IgD-negative memory B cell (primary cell): ENCODE results near the gene MOCS2. TPM values are rescaled to one million over a fixed set of nuclear protein-coding genes. Genes with fewer than 3 reads are reported as not detected.
"Not testable (repeated sequence)": the region's sequence is repeated elsewhere in the genome, so short reads cannot be mapped to it uniquely, and the experiment has no call there.

ENCODE experiments used
- H3K27ac Mint-ChIP-seq, 3 donors: one replicate each; pipeline ENCODE4 v1.8.0; 2020 to 2022; ENCODE audit warnings: mild to moderate bottlenecking in 3 of 3, mixed read lengths in 3 of 3, moderate library complexity in 1 of 3
- H3K27me3 Mint-ChIP-seq: one replicate; pipeline ENCODE4 v1.8.0; 2021; ENCODE audit warnings: mixed read lengths
- H3K36me3 Mint-ChIP-seq: one replicate; pipeline ENCODE4 v1.8.0; 2020; ENCODE audit warnings: mild to moderate bottlenecking, mixed read lengths
- H3K4me1 Mint-ChIP-seq, 3 donors: one replicate each; pipeline ENCODE4 v1.8.0; 2020 to 2022; ENCODE audit warnings: mixed read lengths in 3 of 3, mild to moderate bottlenecking in 1 of 3
- H3K4me3 Mint-ChIP-seq, 4 donors: one replicate each; pipeline ENCODE4 v1.8.0; 2020 to 2022; ENCODE audit warnings: mild to moderate bottlenecking in 4 of 4, mixed read lengths in 4 of 4, moderate library complexity in 3 of 4
- H3K9me3 Mint-ChIP-seq, 3 donors: one replicate each; pipeline ENCODE4 v1.8.0; 2020 to 2021; ENCODE audit warnings: mixed read lengths in 3 of 3, mild to moderate bottlenecking in 1 of 3
- polyA plus RNA-seq: library from polyadenylated mRNA; unstranded; fragments of 300-500 nt; fragmentation: Illumina TruSeq; gene quantifications from one replicate; pipeline ENCODE4 v1.2.3, GENCODE V29; 2021

The MOCS2 gene
- polyA plus RNA-seq: 34.0 TPM

GRCh38 chr5:53109443-53110127 lies at the start of gene MOCS2:
Gene MOCS2 (minus strand): TSS chr5:53109757. CDS start chr5:53107174, 2,583 bp downstream.
- no peaks in the 10 kb centered on the region for H3K9me3 Mint-ChIP-seq
- peak within 1 kb of the TSS; percentile 73 to 91 (median 75) for H3K27ac Mint-ChIP-seq
- H3K4me1 Mint-ChIP-seq: peaks cover 12 to 41% (median 17%) of the 10 kb centered on the region in 3 donors
- peak within 1 kb of the TSS; percentile 94 to 99 (median 98) for H3K4me3 Mint-ChIP-seq
- H3K27me3 Mint-ChIP-seq: no peaks in the 10 kb centered on the region
- H3K36me3 Mint-ChIP-seq: peaks cover 2% of the 10 kb centered on the region

DNA sequence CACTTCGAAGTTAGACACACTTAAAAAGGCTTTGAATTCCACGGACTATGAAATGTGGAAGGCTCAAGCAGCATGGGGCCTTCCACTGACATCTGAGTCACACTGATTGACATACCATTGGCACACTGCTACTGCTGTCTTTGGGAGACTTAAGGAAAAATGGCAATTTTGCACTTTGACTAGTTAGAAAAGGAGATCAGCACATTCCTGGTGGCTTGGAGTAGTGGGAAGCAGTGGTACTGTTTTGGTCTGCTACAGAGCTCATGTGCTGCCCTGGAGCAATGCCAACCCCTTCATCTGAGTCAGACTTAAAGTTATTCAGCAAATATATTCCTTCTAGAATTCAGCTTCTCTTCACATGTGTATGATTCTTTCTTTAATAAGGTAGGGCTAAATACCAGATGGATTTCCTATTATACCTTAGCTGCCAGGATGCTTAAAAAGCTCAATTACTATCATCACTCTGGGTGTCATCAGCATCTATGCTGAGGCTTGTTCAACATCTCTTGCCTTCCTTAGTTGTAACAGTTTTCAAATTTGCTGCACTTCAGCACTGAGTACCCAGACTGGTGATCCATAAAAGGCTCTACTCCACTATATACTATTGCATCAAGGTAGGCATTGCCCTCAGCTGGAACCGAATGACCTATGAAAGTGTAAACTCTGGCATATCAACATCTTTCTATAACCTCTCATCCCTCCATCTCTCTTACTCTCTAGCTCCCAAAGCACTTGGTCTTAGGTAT lies 42.3 kb upstream of the MOCS2 start:
- no peaks in the 10 kb centered on the region for H3K36me3 Mint-ChIP-seq
- no peak overlapping the region for H3K4me3 Mint-ChIP-seq
- no peaks in the 10 kb centered on the region for H3K4me1 Mint-ChIP-seq
- H3K27ac Mint-ChIP-seq: no peak overlapping the region
- peaks cover 1% of the 10 kb centered on the region for H3K27me3 Mint-ChIP-seq
- peaks cover 0 to 2% (median 1%) of the 10 kb centered on the region in 3 donors for H3K9me3 Mint-ChIP-seq

GRCh38 chr5:53133020-53133419 lies 23.5 kb upstream of the MOCS2 start:
- Mint-ChIP-seq H3K27me3 (peaks cover 2% of the 10 kb centered on the region), H3K9me3 (peaks cover 0 to 4% (median 0%) of the 10 kb centered on the region in 3 donors), H3K4me3 (no peak overlapping the region), H3K36me3 (peaks cover 2% of the 10 kb centered on the region), H3K4me1 (no peaks in the 10 kb centered on the region), H3K27ac (no peak overlapping the region)

DNA sequence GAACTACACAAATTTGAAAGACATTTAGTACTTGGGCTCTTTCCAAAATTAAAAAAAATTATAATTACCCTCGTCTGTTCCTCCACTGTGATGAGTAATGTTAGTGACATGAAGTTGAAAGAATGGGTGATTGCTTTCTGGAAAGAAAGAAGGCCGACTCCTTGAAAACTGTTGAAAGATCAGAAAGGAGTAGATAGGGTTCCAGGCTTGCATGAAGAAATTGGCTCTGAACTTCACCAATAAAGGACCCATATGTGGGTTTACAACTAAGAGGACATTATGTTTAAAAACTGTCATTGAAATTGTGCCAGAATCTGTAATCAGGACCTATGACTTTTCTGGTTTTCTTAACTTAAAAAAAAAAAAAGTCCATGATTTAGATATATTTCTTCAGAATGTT lies 20.7 kb upstream of the MOCS2 start:
- peaks cover 0 to 2% (median 0%) of the 10 kb centered on the region in 3 donors for H3K9me3 Mint-ChIP-seq
- H3K27me3 Mint-ChIP-seq: peaks cover 2% of the 10 kb centered on the region
- H3K4me3 Mint-ChIP-seq: no peak overlapping the region
- no peaks in the 10 kb centered on the region for H3K36me3 Mint-ChIP-seq
- H3K27ac Mint-ChIP-seq: no peak overlapping the region
- no peaks in the 10 kb centered on the region for H3K4me1 Mint-ChIP-seq

DNA sequence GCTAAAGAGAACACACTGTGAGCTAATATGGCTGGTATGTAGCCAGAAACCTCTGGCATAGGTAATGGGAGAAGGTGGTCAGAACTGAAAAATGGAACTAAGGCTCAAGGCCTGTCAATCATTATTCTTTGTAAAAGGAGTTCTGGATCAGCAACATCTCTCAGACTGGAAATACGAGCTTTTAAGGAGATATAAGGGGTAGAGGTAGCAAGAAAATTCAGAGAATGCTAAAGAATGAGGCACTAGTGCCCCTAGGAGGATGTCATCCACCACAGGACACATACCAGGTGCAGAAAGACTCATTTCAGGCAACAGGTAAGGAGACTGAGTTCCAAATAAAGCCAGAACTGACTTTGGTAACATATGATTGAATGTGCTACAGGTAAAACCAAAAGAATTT lies 18.9 kb upstream of the MOCS2 start:
- Mint-ChIP-seq H3K4me3 (no peak overlapping the region), H3K4me1 (no peaks in the 10 kb centered on the region), H3K9me3 (peaks cover 0 to 2% (median 0%) of the 10 kb centered on the region in 3 donors), H3K27ac (no peak overlapping the region), H3K36me3 (no peaks in the 10 kb centered on the region), H3K27me3 (peaks cover 2% of the 10 kb centered on the region)

GRCh38 chr5:53127107-53127506 lies 17.6 kb upstream of the MOCS2 start:
- H3K36me3 Mint-ChIP-seq: no peaks in the 10 kb centered on the region
- peaks cover 2% of the 10 kb centered on the region for H3K27me3 Mint-ChIP-seq
- no peaks in the 10 kb centered on the region for H3K4me1 Mint-ChIP-seq
- H3K4me3 Mint-ChIP-seq: no peak overlapping the region
- no peak overlapping the region for H3K27ac Mint-ChIP-seq
- peaks cover 0 to 2% (median 0%) of the 10 kb centered on the region in 3 donors for H3K9me3 Mint-ChIP-seq

- Mint-ChIP-seq H3K9me3 (no peaks in the 10 kb centered on the region), H3K27ac (peak overlapping the region in 1 of 3 donors; percentile 55), H3K27me3 (no peaks in the 10 kb centered on the region), H3K4me3 (no peak overlapping the region), H3K36me3 (no peaks in the 10 kb centered on the region), H3K4me1 (no peaks in the 10 kb centered on the region)
Measured at GRCh38 chr5:53126521-53126920, 17.0 kb upstream of the MOCS2 start.

GRCh38 chr5:53123702-53124101 lies 14.1 kb upstream of the MOCS2 start:
- no peak overlapping the region for H3K4me3 Mint-ChIP-seq
- H3K27me3 Mint-ChIP-seq: no peaks in the 10 kb centered on the region
- no peak overlapping the region for H3K27ac Mint-ChIP-seq
- H3K36me3 Mint-ChIP-seq: no peaks in the 10 kb centered on the region
- H3K4me1 Mint-ChIP-seq: no peaks in the 10 kb centered on the region
- H3K9me3 Mint-ChIP-seq: no peaks in the 10 kb centered on the region

GRCh38 chr5:53120165-53120564 lies 10.6 kb upstream of the MOCS2 start:
- Mint-ChIP-seq H3K27ac (peak overlapping the region in 1 of 3 donors; percentile 52), H3K9me3 (no peaks in the 10 kb centered on the region), H3K27me3 (no peaks in the 10 kb centered on the region), H3K4me1 (no peaks in the 10 kb centered on the region), H3K4me3 (no peak overlapping the region), H3K36me3 (no peaks in the 10 kb centered on the region)

- H3K9me3 Mint-ChIP-seq: no peaks in the 10 kb centered on the region
- no peak overlapping the region for H3K27ac Mint-ChIP-seq
- H3K4me3 Mint-ChIP-seq: no peak overlapping the region
- no peaks in the 10 kb centered on the region for H3K36me3 Mint-ChIP-seq
- no peaks in the 10 kb centered on the region for H3K27me3 Mint-ChIP-seq
- no peaks in the 10 kb centered on the region for H3K4me1 Mint-ChIP-seq
Measured at GRCh38 chr5:53118879-53119278, 9.3 kb upstream of the MOCS2 start.

DNA sequence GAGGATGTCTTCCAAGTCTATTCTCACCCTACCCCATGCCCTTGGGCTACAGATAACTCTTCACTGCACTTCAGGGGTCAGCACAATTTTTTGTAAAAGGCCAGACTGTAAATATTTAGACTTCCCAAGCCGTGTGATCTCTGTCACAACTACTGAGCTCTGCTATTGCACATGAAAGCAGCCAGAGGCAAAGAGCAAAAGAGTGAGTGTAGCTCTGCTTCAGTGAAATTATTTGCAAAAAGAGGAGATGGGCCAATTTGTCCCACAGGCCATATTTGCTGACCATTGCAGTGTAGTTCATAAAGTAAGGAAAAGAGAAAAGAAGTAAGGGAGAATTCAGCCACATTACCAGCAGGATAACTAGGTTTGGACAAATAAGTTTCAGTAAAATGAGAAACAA lies 7.0 kb upstream of the MOCS2 start:
- Mint-ChIP-seq H3K36me3 (no peaks in the 10 kb centered on the region), H3K9me3 (no peaks in the 10 kb centered on the region), H3K4me3 (no peak overlapping the region), H3K27ac (no peak overlapping the region), H3K27me3 (no peaks in the 10 kb centered on the region), H3K4me1 (no peaks in the 10 kb centered on the region)

- no peaks in the 10 kb centered on the region for H3K27me3 Mint-ChIP-seq
- no peaks in the 10 kb centered on the region for H3K9me3 Mint-ChIP-seq
- no peaks in the 10 kb centered on the region for H3K36me3 Mint-ChIP-seq
- no peak overlapping the region for H3K27ac Mint-ChIP-seq
- H3K4me3 Mint-ChIP-seq: no peak overlapping the region
- peaks cover 1 to 8% (median 7%) of the 10 kb centered on the region in 3 donors for H3K4me1 Mint-ChIP-seq
Measured at GRCh38 chr5:53114988-53115387, 5.4 kb upstream of the MOCS2 start.

GRCh38 chr5:53113947-53114346 lies 4.4 kb upstream of the MOCS2 start:
- H3K27me3 Mint-ChIP-seq: no peaks in the 10 kb centered on the region
- no peak overlapping the region for H3K4me3 Mint-ChIP-seq
- H3K9me3 Mint-ChIP-seq: no peaks in the 10 kb centered on the region
- H3K4me1 Mint-ChIP-seq: peaks cover 9% of the 10 kb centered on the region in 3 donors
- no peaks in the 10 kb centered on the region for H3K36me3 Mint-ChIP-seq
- H3K27ac Mint-ChIP-seq: no peak overlapping the region

DNA sequence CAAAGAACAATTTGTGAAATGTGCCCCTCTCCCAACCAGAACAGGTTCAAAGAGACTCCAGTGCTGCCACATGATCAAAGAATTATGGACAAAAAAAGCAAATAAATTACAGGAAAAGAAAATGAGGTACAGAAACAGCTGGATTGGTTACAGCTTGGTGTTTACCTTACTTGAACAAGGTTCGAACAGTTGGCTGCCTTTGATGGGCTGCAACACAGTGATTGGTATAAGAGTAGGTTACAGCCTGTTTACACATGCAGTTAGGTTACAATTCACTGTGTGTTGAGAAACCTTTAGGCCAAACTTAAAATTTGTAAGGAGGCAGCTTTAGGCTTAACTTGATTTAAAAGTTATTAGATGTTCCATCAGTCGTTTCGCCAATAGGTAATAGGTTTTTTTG lies 3.4 kb upstream of the MOCS2 start:
- Mint-ChIP-seq H3K27ac (no peak overlapping the region), H3K27me3 (no peaks in the 10 kb centered on the region), H3K9me3 (no peaks in the 10 kb centered on the region), H3K4me1 (peaks cover 9 to 15% (median 12%) of the 10 kb centered on the region in 3 donors), H3K4me3 (no peak overlapping the region), H3K36me3 (no peaks in the 10 kb centered on the region)

GRCh38 chr5:53112307-53112706 lies 2.8 kb upstream of the MOCS2 start:
- not testable (repeated sequence) for H3K27me3 Mint-ChIP-seq, H3K36me3 Mint-ChIP-seq, H3K9me3 Mint-ChIP-seq, H3K4me3 Mint-ChIP-seq, H3K27ac Mint-ChIP-seq
- H3K4me1 Mint-ChIP-seq: peaks cover 9 to 20% (median 12%) of the 10 kb centered on the region in 3 donors

DNA sequence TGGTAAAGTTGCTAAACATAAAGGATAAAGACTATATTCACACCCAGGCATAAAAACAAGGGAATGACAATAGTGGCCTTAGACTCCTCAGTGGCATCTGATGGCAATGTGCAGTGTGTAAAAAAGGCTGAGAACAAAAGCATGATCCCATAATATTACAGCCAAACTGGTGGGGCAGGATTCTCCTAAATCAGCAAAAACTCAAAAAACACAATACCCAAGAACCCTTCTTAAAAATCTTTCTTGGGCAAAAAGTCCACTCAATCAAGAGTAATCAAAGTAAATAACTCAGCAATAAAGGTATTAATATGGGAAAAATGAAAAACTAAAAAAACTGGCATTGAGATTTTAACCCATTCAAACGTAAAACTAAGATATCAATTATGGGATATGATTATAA lies 1.6 kb upstream of the MOCS2 start:
- H3K27me3 Mint-ChIP-seq: no peaks in the 10 kb centered on the region
- H3K4me1 Mint-ChIP-seq: peaks cover 9 to 29% (median 12%) of the 10 kb centered on the region in 3 donors
- no peak overlapping the region for H3K27ac Mint-ChIP-seq
- peak overlapping the region in 2 of 4 donors; percentile 94 to 98 for H3K4me3 Mint-ChIP-seq
- no peaks in the 10 kb centered on the region for H3K9me3 Mint-ChIP-seq
- peaks cover 2% of the 10 kb centered on the region for H3K36me3 Mint-ChIP-seq
